Nephron progenitor cell (in vitro differentiated cells): ENCODE results near the gene FGD5.
A peak's percentile ranks its signal among the peaks of the same experiment; 100 is the strongest.

Experiments used
- DNase-seq: peaks from one replicate; pipeline ENCODE4 v3.0.0; 2021
- H3K27ac Mint-ChIP-seq: 2 replicates; pipeline ENCODE4 v1.8.0; 2021; ENCODE audit warnings: mild to moderate bottlenecking, moderate library complexity, mixed read lengths
- H3K27me3 Mint-ChIP-seq: 2 replicates; pipeline ENCODE4 v1.8.0; 2021; ENCODE audit warnings: mild to moderate bottlenecking, low read depth, mixed read lengths; ENCODE audit not compliant: poor library complexity
- H3K36me3 Mint-ChIP-seq: 2 replicates; pipeline ENCODE4 v1.8.0; 2021; ENCODE audit warnings: low read depth, mixed read lengths
- H3K4me1 Mint-ChIP-seq: 2 replicates; pipeline ENCODE4 v1.8.0; 2021; ENCODE audit warnings: mixed read lengths
- H3K4me3 Mint-ChIP-seq: 2 replicates; pipeline ENCODE4 v1.8.0; 2021; ENCODE audit warnings: mild to moderate bottlenecking, moderate library complexity, mixed read lengths
- H3K9me3 Mint-ChIP-seq: 2 replicates; pipeline ENCODE4 v1.8.0; 2021; ENCODE audit warnings: mild to moderate bottlenecking, moderate library complexity, mixed read lengths
- CTCF ChIP-seq: fragments of 200-600 bp; sonication (generic); IDR thresholded peaks from 2 replicates; pipeline ENCODE4 v1.5.0; 2021; ENCODE audit warnings: antibody characterized with exemption

The FGD5 gene

GRCh38 chr3:14914779-14915117, 96.0 kb downstream of the FGD5 start:
- Mint-ChIP-seq H3K27me3 (peaks cover 36% of the 10 kb centered on the region), H3K4me3 (no peak overlapping the region), H3K9me3 (no peaks in the 10 kb centered on the region), H3K27ac (no peak overlapping the region), H3K36me3 (no peaks in the 10 kb centered on the region), H3K4me1 (no peaks in the 10 kb centered on the region)
- DNase-seq, result no peak
- TF ChIP-seq CTCF, result no peak

DNA sequence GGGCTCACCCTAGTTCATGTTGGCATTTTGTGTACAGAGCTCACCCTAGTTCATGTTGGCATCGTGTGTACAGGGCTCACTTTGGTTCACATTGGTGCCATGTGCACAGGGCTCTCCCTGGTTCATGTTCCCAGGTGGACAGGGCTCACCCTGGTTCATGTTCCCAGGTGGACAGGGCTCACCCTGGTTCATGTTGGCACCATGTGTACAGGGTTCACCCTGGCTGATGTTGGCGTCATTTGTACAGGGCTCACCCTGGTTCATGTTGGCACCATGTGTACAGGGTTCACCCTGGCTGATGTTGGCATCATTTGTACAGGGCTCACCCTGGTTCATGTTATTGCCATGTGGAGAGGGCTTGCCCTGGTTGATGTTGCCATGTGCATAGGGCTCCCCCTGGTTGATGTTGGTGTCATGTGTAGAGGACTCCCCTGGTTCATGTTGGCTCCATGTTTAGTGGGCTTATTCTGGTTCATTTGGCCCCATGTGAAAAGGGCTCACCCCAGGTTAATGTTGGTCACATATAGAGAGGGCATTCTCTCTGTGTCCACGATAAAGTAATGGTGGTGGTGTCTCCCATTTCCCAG, 97.0 kb downstream of the FGD5 start:
- TF ChIP-seq CTCF, result no peak
- DNase-seq, result no peak
- Mint-ChIP-seq H3K4me1 (no peaks in the 10 kb centered on the region), H3K36me3 (no peaks in the 10 kb centered on the region), H3K4me3 (no peak overlapping the region), H3K9me3 (no peaks in the 10 kb centered on the region), H3K27ac (no peak overlapping the region), H3K27me3 (peaks cover 37% of the 10 kb centered on the region)

- H3K4me1 Mint-ChIP-seq, result peaks cover 4% of the 10 kb centered on the region
- peaks cover 33% of the 10 kb centered on the region for H3K27me3 Mint-ChIP-seq
- DNase-seq, result no peak
- H3K27ac Mint-ChIP-seq, result no peak overlapping the region
- no peak overlapping the region for H3K4me3 Mint-ChIP-seq
- H3K36me3 Mint-ChIP-seq, result no peaks in the 10 kb centered on the region
- TF ChIP-seq CTCF, result no peak
- H3K9me3 Mint-ChIP-seq, result no peaks in the 10 kb centered on the region
These were observed 99.6 kb downstream of the FGD5 start for GRCh38 chr3:14918356-14918860.

DNA sequence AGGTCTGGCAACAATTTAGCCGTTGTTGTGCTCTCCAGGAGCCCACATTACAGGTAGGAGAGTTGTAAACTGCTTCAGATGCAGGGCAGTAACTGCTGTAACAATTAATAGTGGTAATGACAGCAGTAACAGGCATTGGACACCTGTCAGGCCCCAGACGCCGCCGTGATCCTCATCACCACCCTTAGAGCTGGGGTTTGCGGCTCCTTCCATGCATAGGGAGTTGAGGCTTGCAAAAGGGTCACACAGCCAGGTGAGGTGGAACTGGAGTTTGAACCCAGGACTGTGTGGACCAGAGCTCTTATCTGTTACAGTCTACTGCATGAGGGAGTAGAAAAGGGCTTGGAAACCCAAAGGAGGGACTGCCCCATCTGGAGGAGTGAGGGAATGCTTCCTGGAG, 101.8 kb downstream of the FGD5 start:
- Mint-ChIP-seq H3K27me3 (peaks cover 39% of the 10 kb centered on the region), H3K4me3 (no peak overlapping the region), H3K36me3 (no peaks in the 10 kb centered on the region), H3K4me1 (peaks cover 12% of the 10 kb centered on the region), H3K27ac (no peak overlapping the region), H3K9me3 (no peaks in the 10 kb centered on the region)
- DNase-seq, result no peak
- no peak for TF ChIP-seq CTCF

- peaks cover 40% of the 10 kb centered on the region for H3K27me3 Mint-ChIP-seq
- peak; percentile 99 for TF ChIP-seq CTCF
- peak; percentile 89 for DNase-seq
- no peak overlapping the region for H3K4me3 Mint-ChIP-seq
- H3K4me1 Mint-ChIP-seq, result peaks cover 15% of the 10 kb centered on the region
- H3K36me3 Mint-ChIP-seq, result no peaks in the 10 kb centered on the region
- H3K9me3 Mint-ChIP-seq, result no peaks in the 10 kb centered on the region
- no peak overlapping the region for H3K27ac Mint-ChIP-seq
These were observed 102.4 kb downstream of the FGD5 start for GRCh38 chr3:14921034-14921616.
